DND-41 (cell line): ENCODE data around the gene MAGI1.

Experiments used
- EZH2 ChIP-seq: IDR thresholded peaks from 3 replicates; pipeline ENCODE4 v1.6.1; 2012; ENCODE audit warnings: borderline replicate concordance, low read depth, mild to moderate bottlenecking, moderate library complexity, low read length, inconsistent platforms; ENCODE audit not compliant: severe bottlenecking
- TF ChIP-seq, protein P1 (sequence below): IDR thresholded peaks from 2 replicates; pipeline ENCODE4 v1.5.1; 2012; ENCODE audit warnings: borderline replicate concordance, low read length, moderate library complexity, mild to moderate bottlenecking; ENCODE audit not compliant: poor library complexity, severe bottlenecking; ENCODE audit errors: extremely low read depth

DNA sequence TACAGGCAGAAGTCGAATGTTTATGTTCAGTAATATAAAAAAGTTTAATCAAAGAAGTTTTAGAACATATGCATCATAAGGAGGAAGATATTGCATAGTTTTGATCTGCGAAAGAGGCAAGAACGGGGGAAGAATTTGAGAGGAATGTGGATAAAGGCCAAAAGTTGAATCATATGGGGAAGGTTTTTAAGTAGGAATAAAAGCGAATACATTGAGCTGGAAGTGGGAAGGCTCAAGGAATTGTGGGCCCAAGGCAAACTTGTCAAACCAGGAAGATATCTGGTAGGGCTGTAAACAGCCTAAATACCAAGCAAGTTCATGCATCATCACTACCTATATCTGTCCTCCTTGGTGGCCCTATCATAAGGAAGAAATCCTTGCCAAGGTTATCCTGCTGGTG is 186.9 kb downstream of the MAGI1 start:
- TF ChIP-seq, protein P1, sequence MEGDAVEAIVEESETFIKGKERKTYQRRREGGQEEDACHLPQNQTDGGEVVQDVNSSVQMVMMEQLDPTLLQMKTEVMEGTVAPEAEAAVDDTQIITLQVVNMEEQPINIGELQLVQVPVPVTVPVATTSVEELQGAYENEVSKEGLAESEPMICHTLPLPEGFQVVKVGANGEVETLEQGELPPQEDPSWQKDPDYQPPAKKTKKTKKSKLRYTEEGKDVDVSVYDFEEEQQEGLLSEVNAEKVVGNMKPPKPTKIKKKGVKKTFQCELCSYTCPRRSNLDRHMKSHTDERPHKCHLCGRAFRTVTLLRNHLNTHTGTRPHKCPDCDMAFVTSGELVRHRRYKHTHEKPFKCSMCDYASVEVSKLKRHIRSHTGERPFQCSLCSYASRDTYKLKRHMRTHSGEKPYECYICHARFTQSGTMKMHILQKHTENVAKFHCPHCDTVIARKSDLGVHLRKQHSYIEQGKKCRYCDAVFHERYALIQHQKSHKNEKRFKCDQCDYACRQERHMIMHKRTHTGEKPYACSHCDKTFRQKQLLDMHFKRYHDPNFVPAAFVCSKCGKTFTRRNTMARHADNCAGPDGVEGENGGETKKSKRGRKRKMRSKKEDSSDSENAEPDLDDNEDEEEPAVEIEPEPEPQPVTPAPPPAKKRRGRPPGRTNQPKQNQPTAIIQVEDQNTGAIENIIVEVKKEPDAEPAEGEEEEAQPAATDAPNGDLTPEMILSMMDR = no peak
- TF ChIP-seq EZH2 = no peak
